Suppressor macrophage treated with lipopolysaccharide for 4 hours (primary cell): ENCODE results near the gene ST13.
"Not testable (repeated sequence)": the region's sequence is repeated elsewhere in the genome, so short reads cannot be mapped to it uniquely, and the experiment has no call there.

Source experiments
- DNase-seq: peaks from one replicate; pipeline ENCODE4 v3.0.0-alpha.2; 2020

Gene ST13

DNA sequence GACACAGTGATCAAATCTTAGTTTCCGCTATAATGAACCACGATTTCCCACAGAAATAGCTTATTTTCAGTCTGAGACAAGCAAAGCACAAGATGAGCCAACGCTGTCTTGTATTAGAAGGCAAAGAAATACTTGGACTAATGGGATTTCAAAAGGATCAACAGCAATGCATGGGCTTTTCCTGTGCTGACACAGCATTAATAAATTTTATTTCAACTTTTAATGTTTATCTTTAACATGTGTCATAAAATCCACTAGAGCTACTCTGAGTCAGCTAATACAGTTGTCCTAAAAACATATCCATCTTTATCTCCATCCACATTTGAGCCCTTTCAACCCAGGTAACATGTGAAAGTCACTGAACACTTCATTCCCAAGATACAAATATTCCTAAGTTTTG is 21.8 kb downstream of the ST13 start:
- no peak for DNase-seq

DNA sequence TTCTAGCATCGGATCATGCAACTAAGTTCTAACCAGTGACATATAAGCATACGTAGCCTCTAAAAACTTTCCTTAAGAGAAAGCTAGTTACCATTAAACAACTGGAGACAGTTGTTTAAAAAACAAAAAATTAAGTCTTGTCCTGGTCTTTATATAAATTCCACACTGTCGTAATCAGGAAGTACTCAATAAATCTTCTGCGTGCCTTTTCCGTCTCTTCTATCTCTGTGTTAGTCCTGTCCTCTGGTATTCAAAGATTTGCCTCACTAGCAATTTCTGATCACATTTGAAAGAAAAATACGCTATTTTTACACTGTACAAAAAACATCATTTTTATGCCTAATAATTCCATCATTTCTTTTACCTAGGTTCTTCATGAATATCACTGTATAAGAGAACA is 27.3 kb downstream of the ST13 start:
- no peak for DNase-seq

- no peak for DNase-seq
Measured at GRCh38 chr22:40826984-40827741, 29.3 kb downstream of the ST13 start.

- DNase-seq = not testable (repeated sequence)
Measured at GRCh38 chr22:40826292-40826691, 30.1 kb downstream of the ST13 start.

DNA sequence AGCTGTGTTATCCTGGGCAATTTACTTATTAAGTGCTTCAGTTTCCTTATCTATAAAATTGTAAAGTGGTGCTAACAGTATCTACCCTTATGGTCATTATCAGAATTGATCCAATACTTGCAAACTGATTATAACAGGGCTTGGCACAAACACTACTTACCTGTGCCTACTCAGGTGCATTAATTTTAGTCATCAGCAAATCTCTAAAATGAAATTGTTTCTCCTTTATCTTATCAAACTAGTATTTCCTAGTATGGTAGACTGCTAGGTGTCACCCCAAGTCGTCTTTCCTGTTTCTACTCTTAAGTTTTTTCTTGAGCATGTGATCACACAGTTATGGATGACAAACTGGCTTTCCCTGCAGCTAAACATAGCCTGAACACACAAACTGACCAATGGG is 33.0 kb downstream of the ST13 start:
- no peak for DNase-seq

DNA sequence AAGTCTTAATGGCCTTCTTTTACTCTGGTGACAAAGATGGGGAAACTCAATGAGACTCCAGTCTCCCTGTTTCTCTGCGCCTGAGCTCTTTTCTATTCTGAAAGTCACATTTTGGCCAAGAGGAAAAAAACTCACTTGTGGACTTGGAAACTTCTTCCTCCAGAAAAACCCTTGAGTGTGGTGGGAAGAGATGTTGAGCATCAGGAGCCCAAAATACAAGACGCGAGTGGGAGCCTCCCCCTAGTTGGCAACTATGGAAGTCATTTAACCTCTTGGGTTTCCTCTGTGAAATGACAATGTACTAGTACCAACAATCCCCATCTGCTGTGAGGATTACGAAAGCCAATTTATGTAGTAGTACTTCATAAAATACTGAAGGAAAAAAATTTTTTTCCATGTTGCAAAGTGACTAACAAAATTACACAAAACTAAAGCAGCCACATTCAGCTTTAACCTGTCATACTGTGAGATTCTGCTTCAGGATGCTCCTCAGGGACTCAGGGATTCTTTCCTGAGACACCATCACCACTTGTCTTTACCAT is 36.8 kb downstream of the ST13 start:
- peak; percentile 3 for DNase-seq

DNA sequence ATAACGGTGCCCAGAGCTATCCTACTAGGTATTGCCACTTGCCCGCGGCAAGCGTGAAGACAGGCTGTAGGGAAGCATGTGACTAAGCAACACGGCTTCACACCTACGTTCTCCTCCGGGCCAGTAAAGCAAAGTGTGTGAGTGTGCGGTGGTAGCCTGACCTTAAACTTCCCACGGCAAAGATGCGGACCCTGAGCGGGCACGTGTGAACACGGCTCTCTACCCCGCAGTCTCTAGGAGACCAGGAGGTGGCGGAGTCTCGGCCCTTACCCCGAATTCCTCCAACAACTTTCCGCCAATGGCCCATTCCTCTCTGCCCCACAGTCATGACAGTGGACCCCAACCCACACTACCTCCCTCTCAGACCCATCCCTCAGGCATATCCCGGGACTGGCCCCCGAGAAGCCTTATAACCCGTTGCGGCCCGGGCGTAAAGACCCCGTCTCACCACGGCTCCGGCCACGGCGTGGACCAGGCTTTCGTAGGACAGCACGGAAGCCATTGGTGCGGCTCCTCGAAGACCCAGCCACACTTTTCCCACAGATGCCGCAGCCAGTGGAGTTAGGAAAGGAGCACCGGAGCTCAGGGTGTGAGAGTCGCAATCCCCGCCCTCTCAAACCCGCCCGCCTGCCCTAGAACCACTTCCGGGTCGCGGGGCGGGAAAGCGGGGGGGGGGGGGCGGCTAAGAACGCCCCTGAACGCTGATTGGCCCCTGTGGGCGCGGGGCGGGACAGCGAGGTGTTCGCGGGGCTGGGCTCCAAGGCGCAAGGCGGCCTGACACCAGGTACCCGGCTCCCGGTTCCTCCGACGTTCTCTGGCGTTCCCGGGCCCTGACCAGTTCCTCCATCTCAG is 37.5 kb downstream of the ST13 start, which contains the start of gene SLC25A17:
Gene SLC25A17, minus strand, starts transcription at position 600 of the 852 bp plus-strand sequence. Its CDS starts 98 bp downstream, at position 502.
- DNase-seq = peak; percentile 90

DNA sequence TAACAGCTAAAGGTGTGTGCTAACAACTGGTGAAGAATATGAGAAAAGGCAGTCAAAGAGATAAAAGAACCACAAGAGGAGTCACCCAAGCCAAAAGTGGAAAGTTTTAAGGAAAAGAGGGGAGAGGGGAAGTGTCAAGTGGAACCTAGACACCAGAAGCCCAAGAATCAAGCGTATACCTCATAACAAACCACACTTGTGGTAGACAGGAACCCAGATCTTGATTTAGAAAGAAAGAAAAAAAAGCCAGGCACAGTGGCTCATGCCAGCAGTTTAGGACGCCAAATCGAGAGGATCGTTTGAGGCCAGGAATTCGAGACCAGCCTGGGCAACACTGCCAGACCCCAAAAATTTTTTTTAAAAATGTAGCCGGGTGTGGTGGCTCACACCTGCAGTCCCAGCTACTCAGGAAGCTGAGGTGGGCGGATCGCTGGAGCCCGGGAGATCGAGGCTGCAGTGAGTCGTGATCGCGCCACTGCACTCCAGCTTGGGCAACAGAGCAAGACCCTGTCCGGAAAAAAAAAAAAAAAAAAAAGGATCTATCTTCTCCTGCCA is 38.2 kb downstream of the ST13 start:
- DNase-seq = no peak

DNA sequence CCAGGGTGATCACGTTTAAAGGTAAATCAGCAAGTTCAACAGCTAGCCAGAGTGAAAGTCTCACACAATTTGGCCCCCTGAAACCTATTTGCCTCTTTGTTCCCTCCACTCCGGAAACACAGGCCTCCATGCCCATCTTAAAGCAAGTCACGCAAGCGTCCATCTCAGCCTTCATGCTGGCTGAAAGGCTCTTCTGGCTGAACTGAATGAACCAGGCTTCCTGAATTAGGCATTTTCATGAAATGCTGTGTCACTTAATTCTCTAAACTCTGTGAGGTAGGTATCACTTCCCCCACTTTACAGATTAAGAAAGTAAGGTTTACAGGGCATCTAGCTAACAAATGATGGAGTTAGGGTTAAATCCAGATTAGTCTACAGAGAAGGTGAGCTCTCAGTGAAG is 38.7 kb downstream of the ST13 start:
- DNase-seq = peak; percentile 8

- no peak for DNase-seq
Measured at GRCh38 chr22:40813912-40814315, 42.5 kb downstream of the ST13 start.

DNA sequence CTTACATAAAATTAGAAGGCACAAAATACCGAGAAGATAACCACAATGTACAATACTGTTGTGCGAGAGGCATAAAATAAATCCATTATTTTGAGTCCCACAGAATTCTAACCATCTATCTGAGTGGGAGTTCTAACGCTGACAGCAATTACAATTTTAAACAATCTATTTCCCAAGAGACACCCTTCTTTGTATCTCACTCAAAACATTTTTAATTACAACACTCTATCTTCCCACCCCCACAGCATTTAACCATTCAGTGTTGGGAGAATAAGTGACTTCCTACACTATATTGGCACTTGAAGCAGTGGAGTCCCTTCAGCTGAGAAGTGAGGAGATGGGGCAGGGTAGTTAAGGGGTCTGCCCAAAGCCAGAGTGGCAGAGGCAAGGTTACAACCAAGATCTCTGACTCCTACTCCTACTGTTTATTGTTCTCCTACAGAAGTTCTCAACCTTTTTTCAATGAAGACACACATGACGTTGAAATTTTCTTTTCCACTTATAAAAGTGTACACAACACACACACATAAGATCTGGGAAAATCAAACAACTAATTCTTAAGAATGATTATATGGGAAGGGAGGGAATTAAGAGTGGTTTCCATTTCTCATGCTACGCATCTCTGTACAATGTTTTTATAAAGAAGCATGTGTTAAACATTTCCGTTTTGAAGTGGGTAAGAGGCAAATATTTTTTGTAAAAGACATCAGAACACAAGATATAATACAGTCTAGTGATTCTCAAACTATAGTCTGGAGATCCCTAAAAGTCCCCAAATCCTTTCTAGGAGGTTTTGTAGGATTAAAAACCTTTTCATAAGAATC is 48.2 kb downstream of the ST13 start:
- DNase-seq = no peak

GRCh38 chr22:40806711-40807110 is 49.7 kb downstream of the ST13 start:
- no peak for DNase-seq

- DNase-seq = no peak
Measured at GRCh38 chr22:40805699-40806203, 50.7 kb downstream of the ST13 start.

- no peak for DNase-seq
Measured at GRCh38 chr22:40805239-40805638, 51.2 kb downstream of the ST13 start.

- DNase-seq = no peak
Measured at GRCh38 chr22:40803321-40803720, 53.1 kb downstream of the ST13 start.

DNA sequence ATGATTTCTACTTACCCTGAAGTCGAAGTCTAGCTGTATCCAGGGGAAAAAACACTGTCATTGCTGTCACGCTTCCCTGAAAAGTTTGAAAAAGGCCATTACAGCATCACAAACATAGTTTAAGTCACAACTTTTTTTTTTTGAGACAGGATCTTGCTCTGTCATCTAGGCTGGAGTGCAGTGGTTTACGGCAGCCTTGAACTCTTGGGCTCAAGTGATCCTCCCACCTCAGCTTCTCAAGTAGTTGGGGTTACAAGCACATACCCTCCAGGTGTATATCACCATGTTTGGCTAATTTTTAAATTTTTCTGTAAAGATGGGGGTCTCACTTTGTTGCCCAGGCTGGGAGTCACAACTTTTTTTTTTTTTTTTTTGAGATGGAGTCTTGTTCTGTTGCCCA is 57.4 kb downstream of the ST13 start:
- no peak for DNase-seq

GRCh38 chr22:40797427-40797826 is 59.0 kb downstream of the ST13 start:
- DNase-seq = no peak

DNA sequence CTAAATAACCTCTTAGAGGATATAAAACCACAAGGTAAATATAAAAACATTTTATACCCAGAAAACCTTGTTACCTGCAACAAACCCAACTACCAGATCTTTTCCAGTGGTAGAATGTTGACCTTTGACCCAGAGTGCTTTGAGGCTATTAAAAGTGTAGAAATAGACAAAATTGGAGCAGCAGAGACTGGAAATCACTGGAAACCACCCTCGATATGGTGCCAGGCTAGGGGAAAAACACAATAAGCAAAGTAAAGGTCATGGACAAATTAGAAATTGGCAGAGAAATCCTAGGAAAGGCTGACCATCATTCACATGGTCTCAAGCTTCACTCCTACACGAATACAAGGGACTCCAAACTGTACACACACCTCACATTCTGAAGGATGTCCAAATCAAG is 64.0 kb downstream of the ST13 start:
- DNase-seq = no peak

GRCh38 chr22:40791241-40791640 is 65.2 kb downstream of the ST13 start:
- no peak for DNase-seq

GRCh38 chr22:40789131-40789530 is 67.3 kb downstream of the ST13 start:
- no peak for DNase-seq

- no peak for DNase-seq
Measured at GRCh38 chr22:40782521-40782920, 73.9 kb downstream of the ST13 start.

- DNase-seq = not testable (repeated sequence)
Measured at GRCh38 chr22:40781749-40782148, 74.7 kb downstream of the ST13 start.
